Activated T-helper 9 cell treated with anti-CD3 and anti-CD28 coated beads, Interleukin-2, amount 50 U/mL, for 16 hours (primary cell): ENCODE measurements around the gene RAB3IL1.

Experiments used
- DNase-seq: peaks from one replicate; pipeline ENCODE4 v3.0.0-alpha.2; 2020; ENCODE audit warnings: low read depth

RAB3IL1 gene

DNA sequence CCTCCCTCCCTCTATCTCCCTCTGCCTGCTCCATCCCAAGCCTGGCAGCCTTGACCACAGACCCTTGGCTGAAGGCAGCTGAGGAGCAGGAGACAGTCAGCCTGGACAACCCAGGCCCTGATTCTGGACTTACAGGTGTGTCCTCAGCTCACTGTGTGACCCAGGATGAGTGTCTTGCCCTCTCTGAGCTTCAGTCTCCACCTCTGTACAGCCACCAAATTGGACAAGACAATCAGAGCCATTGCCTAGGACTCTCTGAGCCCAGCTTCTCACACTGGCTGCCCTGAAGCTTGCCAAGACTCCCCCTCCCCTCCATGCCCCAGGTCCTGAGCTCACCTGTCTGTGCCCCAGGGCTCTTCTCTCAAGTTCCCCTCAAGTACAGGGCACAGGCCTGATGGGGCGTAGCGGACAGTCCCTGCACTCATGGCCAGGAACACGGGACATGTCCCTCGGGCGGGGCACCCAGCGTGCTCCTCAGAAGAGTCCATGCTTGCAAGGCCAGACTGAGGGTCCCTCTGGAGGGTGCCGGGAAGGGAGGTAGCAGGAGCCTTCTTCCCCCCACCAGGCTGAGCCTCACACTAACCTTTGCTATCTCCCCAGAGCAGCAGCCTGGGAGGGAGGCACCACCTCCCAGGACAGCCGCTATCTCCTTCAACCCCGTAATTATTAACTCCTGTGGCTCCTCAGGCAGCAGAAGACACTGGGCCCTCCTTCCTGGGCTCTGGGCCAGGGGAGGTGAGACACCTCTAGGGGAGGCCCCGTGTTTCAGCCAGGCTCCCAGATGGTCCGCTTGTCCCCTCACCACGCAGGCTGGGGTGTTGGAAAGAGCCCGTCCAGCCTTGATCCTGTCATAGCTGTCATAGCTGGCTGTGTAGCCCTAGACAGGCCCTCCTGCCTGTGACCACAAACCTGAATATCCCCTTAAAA, 2.6 kb upstream of the RAB3IL1 start:
- no peak for DNase-seq

DNA sequence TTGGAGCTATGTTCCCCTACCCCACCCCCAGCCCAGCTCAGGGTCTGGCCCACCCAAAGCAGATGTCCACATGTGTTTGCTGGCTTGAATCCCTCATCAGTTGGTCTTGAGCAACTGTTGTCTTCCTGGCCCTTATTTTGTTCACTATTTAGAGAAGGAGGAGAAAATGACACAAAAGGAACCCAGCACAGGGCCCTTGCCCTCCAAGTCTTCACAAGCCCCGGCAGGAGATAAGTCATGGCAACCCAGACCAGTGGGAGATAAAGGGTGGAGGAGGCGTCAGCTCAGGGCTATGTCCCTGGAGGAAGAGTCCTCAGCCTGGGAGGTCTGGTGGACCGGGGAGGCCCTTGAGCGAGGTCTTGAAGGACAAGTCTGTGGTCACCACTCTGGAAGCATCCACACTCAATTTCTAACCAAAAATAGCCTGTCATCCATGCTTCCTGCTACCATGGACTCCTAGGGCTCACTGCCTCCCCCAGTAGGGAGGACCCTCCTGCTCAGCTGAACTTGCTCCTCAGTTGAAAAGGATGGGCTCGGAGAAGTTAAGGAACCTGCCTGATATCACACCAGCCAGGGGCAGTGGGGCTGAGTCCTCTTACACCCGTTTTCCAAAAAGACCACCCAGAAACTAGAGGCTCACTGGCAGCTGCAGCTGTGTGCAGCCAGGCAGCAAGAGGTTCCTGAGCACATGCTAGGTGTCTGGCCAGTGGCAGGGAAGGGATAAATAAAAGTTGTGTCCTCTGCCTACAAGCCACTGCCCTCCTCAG, 1.8 kb upstream of the RAB3IL1 start:
- no peak for DNase-seq

DNA sequence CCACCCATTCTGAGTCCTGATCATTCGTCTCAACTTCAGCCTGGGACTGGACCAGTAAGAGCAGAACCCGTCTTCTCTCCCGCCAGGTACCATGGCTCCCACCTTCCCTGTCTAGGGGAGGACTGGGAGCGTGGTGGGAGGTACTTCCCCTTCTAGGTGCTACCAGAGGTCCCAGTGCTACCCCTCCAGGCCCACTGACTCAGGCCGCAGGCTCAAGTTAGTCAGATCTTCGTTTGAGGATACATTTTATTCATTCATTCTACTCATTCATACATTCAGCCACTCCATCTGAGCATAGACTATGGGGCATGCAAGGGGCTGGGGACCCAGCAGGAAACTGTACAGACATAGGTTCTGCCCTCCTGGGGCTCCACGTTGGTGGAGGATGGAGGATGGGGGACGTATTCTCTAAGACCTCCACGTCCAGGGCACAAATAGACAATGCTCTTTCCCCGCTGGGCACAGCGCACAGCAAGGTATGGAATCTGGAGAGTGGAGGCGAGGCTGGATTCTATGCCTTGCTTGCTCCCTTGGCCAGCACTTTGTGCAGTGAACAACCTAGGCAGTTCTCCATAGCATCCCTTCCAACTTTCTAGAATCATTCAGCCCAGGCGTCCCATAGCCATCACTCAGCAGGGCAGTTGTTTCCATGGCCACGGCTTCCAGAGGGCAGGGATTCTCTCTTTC, 1.0 kb upstream of the RAB3IL1 start:
- DNase-seq = no peak

DNA sequence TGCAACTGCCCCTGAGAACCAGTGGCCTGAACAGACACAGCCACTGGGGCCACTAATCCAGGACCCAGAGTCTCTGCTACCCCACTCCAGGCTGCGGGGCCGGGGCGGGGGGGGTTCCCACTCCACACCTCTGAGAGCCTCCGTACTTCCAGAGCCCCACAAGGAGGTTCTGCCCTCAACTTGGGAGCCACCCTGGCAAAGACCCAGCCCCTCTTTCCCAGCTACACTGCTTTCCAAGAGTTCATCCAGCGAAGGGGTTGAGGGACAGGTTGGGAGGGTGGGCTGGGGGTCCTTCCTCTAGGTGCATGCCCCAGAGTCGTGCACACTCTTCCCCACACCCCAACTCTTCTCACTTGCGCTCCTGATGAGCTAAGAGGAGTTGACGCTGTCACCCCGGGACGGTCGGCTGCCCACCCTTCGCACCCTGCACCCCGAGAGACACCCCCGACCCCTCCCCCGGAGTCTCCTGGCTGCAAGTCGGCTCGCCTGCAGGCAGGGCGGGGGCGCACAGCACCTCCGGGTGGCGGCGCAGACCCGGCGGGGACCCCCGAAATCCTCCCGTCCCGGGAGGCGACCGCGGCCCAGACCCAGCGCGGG, 531 bp downstream of the RAB3IL1 start:
- no peak for DNase-seq

DNA sequence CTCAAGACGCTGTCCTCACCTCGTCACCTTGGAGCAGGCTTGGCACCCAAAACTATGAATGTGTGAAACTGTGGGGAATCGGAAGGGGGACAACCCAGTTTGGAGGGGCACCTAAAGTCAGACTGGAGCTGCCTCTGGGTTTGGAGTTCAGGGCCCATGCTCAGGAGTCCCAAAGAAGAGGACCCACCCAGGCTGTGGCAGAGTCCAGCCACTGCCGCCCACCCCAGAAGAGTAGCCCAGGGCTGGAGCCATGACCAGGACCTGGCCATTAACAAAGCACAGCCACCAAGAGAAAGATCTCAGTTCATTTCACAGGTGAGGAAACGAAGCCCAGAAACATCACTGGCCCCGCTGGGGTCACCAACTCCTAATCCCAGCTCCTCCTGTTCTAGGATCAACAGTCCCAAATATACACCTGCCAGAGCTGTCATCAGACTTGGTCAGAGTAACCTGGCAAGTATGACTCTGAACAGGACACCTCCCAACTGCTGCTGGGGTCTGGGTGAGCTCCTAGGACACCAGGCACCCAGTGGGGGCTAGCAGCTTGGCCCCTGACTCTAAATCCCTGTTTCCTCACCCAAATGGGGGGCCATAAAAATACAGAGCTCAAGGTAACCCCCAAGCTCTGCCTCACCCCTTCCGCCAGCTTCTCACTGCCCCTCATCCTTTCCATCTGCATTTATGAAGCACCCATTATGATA, 2.7 kb downstream of the RAB3IL1 start:
- no peak for DNase-seq

DNA sequence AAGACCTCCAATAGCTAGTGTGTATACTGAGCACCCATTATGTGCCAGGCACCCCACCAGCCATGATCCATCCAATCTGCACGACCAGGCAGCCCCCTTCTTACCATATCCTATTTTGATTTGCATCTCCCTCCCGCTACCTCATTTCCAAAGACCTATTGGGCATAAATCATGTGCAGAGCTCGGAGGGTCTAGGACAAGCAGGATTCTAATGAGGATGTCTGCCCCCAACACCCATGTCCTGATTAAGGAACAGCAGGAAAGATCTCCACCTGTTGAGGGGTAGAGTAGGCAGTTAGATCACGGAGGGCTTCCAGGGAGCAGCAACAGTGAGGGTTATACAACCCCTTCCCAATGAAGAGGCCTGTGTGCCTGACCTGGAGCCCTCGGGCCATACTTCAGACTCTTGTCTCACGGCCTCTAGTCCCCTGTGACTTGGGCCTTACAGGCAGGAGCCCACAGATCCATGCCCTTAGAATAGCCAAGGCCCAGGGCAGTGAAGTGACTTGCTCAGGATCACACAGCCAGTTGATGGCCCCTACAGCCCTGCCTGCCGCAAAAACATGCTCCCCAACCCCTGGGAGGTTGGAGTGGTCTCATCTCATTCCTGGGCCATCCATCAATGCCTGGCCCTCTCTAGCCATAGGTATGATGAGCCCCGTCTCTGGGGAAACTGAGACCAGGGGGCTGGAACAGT, 3.5 kb downstream of the RAB3IL1 start:
- no peak for DNase-seq

DNA sequence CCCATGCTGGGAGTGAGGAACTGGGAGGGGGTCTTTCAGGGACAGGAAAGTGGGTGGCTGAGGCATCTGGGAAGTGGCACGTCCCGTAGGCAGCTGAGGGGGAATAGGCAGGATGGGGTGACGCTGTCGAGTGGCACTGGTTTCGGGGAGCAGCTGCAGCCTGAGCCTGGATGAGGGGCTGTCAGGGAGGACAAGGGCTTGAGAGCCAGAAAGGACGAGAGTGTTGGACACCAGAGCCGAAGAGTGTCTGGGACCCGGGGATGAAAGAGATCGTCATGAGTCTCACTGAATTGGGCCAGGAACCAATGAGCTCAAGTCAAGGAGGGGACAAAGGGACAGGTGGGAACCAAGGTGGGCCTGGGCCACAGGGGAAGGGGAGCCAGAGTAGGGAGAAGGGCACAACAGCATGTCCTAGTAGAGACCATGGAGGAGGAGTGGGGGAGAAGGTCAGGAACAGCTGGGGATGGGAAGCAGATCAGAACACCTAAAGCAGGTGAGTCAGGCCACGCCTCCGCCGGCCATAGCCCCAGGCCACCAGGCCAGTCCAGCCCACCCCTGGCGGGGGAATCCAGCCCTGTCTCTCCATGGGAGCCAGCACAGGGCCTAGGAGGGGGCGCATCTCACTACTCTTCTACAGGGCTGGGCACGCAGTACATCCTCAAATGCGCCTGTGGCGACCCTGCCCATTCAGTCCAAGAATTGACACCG, 4.2 kb downstream of the RAB3IL1 start:
- no peak for DNase-seq

DNA sequence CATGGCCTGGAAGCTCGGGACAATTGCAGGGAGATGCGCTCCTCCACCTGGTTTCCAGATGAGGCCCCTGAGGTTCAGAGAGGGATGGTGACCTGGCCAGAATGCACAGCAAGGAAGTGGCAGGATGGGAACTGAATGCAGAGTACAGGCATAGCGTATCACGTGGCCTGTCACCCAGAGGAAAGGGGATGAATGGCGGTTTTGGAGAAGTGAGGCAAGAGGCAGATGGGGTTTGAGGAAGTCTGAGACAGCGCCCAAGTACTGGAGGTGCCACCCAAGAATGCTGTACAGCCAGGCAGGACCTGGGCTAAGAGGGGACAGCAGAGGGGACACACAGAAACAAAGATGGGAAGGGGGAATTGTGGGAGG, 4.9 kb downstream of the RAB3IL1 start:
- no peak for DNase-seq

DNA sequence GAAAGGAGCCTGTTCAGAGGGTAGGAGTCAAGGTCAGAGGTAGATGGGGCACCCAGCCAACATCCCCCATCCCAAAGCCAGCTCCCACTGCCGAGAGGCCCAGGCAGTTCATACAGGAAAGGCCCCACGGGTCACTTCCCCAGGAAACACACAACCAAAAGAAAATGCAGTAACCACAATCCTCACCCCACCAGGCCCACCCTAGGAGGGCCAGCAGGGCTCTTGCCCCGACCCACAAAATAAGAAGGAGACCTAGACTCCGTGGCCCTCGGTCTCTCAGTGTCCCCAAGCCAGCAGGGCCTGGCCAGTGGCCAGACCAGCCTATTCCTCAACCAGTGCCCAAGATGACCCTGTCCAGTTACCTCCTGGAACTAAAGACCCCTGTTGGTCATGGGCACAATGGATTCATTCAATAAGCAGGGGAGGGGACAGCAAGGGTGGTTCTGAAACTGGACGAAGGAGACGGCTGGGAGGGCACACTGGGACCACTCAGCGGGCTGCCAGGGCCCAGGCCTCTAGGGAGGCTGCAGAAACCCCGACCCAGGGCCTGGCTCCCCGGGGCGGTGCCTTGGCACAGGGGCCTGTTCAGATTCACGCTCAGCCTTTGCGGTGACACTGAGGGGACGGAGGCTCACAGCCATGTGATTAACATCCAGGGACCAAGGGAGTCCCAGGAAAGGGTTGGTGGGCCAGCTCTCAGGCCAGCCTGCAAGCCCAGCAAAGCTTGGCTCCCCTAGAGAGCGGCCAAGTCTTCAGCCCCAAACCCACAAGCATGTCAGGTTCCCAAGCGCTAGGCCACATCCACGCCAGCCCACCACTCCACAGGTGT, 5.5 kb downstream of the RAB3IL1 start:
- DNase-seq = no peak

DNA sequence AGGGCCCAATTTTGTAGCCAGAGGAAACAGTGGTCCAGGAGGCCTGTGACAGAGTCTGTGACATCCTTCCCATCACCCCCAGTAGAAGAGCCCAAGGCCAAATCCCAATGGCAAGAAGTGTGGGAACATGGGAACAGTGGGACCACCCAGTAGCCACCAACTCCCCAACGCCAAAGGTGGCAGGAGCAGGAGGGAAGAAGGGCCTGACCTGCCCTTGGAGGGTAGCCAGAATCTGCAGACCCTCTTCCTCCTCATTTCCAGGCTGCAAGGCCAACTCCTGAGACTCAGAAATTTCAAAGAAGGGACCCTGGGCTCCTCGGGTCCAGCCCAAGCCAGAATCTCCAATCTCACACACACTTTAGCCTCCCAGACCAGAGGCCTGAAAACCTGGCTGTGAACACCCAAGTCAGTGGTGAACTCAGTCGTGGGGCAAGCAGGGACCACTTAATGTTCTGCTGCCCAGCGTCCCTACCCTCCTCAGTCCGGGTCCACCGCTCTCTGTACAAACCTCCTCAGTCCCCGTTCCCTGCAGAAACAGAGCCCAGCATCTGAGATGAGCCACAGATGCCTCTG, 6.2 kb downstream of the RAB3IL1 start:
- no peak for DNase-seq

DNA sequence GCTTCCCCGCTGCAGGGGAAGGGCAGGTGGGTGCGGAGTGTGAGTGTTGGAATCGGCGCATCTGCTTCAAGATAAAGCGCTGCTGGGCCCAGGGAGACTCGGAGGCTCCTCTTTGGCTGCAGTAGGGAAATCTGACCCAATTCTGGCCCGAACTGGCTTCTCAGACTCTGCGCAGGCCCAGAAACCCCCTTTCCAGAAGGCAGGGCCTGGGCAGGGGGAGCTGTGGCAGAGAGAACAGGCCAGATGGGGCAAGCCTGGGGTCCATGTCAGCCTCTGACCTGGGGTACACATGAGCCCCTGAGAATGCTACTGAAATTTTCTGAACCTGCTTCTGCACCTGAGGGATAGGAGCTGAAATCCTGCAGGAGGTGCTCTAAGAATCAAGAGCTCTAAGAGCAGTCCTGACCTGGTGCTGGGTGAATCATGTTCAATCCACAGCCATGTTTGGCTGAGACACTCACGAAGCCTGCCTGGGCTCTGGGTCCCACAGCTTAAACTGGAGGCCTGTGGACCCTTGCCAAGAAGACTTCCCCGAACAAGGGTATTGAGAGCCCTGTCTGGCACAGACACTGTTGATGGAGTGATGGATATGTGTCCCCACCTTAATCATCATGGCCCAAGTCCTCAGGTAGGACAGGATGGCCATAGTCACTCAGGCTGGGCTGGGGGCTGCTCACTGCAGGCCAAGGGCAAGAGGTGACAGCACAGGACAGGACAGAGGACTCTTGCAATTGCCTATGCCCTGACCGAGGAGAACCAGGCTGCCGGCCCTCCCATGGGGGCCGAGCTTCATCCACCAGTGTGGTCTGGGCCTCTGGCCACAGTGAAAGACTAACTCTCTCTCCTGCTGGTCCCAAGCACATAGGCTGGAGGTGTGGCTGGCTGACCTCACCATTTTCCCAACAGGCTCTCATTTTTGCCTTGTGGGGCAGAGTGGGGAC, 6.9 kb downstream of the RAB3IL1 start:
- no peak for DNase-seq

DNA sequence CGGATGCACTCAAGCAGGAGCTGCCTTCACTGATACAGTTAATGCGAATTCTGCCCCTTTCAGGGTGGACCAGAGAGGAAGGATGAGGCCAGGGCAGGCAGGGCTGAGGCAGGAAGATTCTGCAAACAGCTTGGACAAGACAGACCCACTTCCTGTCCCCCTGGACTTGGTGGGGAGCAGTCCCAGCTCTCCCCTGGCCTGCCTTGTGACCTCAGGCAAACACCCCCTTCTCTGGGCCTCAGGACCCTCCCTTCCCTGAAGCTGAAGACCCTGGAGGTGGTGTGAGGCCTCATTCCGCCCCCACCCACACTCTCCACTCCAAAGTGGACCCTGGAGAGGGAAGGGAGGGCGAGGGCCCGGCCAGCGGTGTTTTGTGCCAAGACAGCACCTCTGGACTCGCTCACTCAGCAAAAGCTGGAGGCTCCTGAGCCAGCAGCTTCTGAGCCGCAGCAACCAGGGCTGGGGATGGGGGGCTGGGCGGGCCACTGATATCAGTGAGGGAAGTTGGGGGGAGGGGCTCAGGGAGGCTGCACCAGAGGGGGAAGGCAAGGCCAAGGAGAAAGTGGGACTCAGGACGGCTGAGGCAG, 8.5 kb downstream of the RAB3IL1 start:
- no peak for DNase-seq

DNA sequence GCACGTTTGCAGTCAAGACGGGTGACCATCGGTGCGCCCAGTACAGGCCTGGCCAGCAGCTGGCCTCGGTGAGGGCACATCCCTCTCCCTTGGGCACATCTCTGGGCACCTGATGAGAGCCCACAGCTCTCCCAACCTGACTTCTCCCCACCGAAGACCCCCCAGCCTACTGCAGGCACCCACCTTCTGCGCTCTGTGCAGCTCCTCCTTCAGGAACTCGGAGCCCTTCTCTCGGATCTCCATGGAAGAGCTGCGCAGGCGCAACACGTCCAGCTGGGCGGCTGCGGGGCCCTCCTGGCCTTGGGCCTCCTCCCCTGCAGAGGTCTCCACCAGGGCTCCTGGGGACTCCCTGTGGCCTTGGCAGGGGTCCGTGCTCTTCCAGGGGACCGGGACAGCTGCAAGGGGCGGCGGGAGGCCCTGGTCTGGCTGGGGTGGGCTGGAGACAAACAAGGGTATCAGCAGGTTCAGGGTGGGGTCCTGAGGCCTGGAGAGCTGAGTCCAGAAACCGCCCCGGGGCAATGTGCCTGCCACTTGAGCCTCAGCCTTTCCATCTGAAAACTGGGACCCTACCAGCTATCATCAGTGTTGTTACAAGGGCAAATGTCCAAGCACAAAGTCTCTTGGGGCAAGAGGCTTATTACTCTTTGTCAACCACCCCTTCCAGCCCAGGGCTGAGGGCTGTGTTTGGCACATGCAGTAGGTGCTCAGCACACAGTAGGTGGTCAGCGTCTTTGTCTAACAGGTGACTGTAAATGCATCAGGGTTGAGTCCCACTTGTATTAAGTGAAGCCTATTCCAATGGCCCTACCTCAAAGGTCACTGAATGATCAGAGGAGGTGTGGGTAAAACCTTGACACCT, 9.3 kb downstream of the RAB3IL1 start:
- DNase-seq = no peak

DNA sequence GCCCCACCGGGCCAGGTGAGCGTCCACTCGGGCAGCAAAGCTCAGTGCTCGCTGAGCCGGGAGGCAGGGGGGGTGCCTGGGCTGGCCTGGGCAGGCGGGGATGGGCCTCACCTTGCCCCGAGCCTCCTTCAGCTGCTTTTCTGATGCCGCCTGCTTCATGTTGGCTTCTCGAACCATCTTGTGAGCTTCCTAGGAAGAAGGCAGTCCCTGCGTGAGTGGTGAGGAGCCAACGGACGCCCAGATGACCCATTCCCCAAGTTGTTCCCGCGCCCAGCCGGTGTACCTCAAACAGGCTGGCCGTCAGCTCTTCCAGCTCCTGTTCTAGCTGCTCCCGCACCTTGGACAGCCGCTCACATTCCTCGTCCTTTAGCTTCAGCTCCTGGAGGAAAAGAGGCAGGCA, 10.1 kb downstream of the RAB3IL1 start:
- DNase-seq = no peak

DNA sequence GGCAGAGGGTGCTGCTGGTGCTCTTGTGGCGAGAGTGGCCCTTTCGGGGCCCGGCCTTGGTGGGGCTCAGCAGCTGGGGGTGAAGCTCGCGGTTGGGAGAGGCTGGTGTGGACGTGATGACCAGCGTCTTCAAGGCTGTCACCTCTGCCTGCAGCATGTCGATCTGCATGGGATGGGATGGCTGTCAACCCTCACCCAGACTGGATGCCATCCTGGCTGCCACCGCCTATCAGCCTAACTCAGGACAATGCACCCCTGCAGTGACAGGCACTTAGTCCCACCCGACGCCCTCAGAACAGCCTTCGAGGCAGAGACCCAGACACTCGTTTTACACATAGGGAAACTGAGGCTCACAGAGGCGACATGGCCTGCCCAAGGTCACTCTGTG, 10.8 kb downstream of the RAB3IL1 start:
- no peak for DNase-seq

DNA sequence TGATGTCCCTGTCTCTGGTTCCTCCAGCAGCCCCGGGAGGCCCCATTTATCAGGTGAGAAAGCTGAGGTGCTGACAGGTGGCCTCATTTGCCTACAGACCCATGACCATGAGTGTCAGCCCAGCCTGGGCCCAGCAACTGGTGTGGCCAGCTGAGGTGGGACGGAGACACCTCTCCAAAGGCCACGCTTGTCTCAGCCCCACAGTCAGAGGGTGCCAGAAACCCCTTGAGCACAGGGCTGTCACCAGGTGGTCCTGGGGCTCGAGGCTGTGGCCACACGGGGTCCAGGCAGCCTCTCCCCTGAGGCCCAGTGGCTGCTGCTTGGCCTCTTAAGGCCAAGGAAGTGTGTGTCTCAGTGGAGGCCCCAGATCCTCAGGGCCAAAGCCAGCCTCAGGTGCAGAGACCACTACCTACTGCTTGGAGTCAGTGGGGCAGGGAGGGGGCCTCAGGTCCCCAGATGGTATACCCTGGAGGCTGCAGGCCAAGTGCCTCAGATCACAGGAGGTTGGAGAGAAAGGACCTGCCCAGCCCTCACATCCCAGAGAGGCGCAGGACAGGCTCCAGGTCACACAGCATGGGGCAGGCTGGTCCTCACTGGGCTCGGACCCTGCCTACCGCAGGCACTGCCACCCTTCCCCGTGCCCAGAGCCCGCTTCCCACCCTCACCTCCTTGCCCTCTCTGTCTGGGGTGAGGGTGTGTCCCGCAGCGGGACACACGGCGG, 11.4 kb downstream of the RAB3IL1 start:
- no peak for DNase-seq
